Mesenchymal stem cell (in vitro differentiated cells and primary cell): ENCODE results near the gene CLCN4.

ENCODE experiments used
- DNase-seq: peaks from one replicate; pipeline ENCODE4 v3.0.0-alpha.2; 2013
- H2AFZ ChIP-seq: one replicate; pipeline ENCODE4 v1.6.1; 2013; ENCODE audit warnings: low read depth, mild to moderate bottlenecking, control low read depth, inconsistent platforms, low read length, moderate library complexity
- H2AK5ac ChIP-seq: 2 replicates; pipeline ENCODE4 v1.6.1; 2013; ENCODE audit warnings: low read length, moderate library complexity, mild to moderate bottlenecking, inconsistent platforms; ENCODE audit not compliant: severe bottlenecking
- H2BK120ac ChIP-seq: one replicate; pipeline ENCODE4 v1.6.1; 2013; ENCODE audit warnings: low read depth, mild to moderate bottlenecking, inconsistent platforms, low read length, moderate library complexity
- H2BK12ac ChIP-seq, 2 experiments: one replicate each; pipeline ENCODE4 v1.6.1; 2013; ENCODE audit warnings: inconsistent platforms in 2 of 2, low read length in 2 of 2, mild to moderate bottlenecking in 2 of 2, moderate library complexity in 2 of 2, control low read depth in 1 of 2
- H2BK15ac ChIP-seq: one replicate; pipeline ENCODE4 v1.6.1; 2013; ENCODE audit warnings: mild to moderate bottlenecking, low read depth, inconsistent platforms; ENCODE audit not compliant: poor library complexity, severe bottlenecking
- H2BK5ac ChIP-seq: 2 replicates; pipeline ENCODE4 v1.6.1; 2013; ENCODE audit warnings: low read depth, mild to moderate bottlenecking, low read length, control low read depth, inconsistent platforms; ENCODE audit not compliant: poor library complexity, severe bottlenecking
- H3K14ac ChIP-seq, 2 experiments: one replicate each; pipeline ENCODE4 v1.6.1; 2013; ENCODE audit warnings: inconsistent platforms in 2 of 2, low read length in 2 of 2, control low read depth in 1 of 2, mild to moderate bottlenecking in 1 of 2, moderate library complexity in 1 of 2
- H3K18ac ChIP-seq, 2 experiments: one replicate each; pipeline ENCODE4 v1.6.1; 2013; ENCODE audit warnings: inconsistent platforms in 2 of 2, low read length in 2 of 2, control low read depth in 1 of 2, low read depth in 1 of 2, mild to moderate bottlenecking in 1 of 2
- H3K23ac ChIP-seq, 2 experiments: one replicate each; pipeline ENCODE4 v1.6.1; 2013; ENCODE audit warnings: inconsistent platforms in 2 of 2, low read length in 2 of 2, mild to moderate bottlenecking in 2 of 2, moderate library complexity in 2 of 2, control low read depth in 1 of 2
- H3K27ac ChIP-seq: 2 replicates; pipeline ENCODE4 v1.5.1; 2013; ENCODE audit warnings: mild to moderate bottlenecking, moderate library complexity, low read length, control low read depth, inconsistent platforms; ENCODE audit not compliant: poor library complexity, severe bottlenecking
- H3K27me3 ChIP-seq, 2 experiments: 2 replicates each; pipeline versions ENCODE4 v1.6.1 to v1.7.0; 2013; ENCODE audit warnings: low read length in 2 of 2, mild to moderate bottlenecking in 2 of 2, moderate library complexity in 2 of 2, control low read depth in 1 of 2, inconsistent platforms in 1 of 2; ENCODE audit not compliant: control insufficient read depth in 1 of 2, insufficient read depth in 1 of 2
- H3K36me3 ChIP-seq, 2 experiments: 2 replicates each; pipeline versions ENCODE4 v1.6.1 to v1.7.0; 2013; ENCODE audit warnings: low read length in 2 of 2, control low read depth in 1 of 2, inconsistent platforms in 1 of 2, low read depth in 1 of 2, mild to moderate bottlenecking in 1 of 2; ENCODE audit not compliant: insufficient read depth in 2 of 2, control insufficient read depth in 1 of 2
- H3K4ac ChIP-seq, 2 experiments: one replicate each; pipeline ENCODE4 v1.6.1; 2013; ENCODE audit warnings: inconsistent platforms in 2 of 2, low read length in 2 of 2, mild to moderate bottlenecking in 2 of 2, moderate library complexity in 2 of 2, control low read depth in 1 of 2, low read depth in 1 of 2
- H3K4me1 ChIP-seq: 2 replicates; pipeline ENCODE4 v1.6.1; 2013; ENCODE audit warnings: low read depth, low read length, control low read depth; ENCODE audit not compliant: control insufficient read depth, insufficient read depth
- H3K4me2 ChIP-seq: 2 replicates; pipeline ENCODE4 v1.6.1; 2013; ENCODE audit warnings: low read length, mild to moderate bottlenecking, inconsistent platforms; ENCODE audit not compliant: poor library complexity, severe bottlenecking
- H3K4me3 ChIP-seq, 2 experiments: 2 replicates each; pipeline versions ENCODE4 v1.5.1 to v1.7.0; 2013; ENCODE audit warnings: low read length in 2 of 2, mild to moderate bottlenecking in 2 of 2, control low read depth in 1 of 2, low read depth in 1 of 2; ENCODE audit not compliant: insufficient read depth in 1 of 2
- H3K79me1 ChIP-seq: replicated peaks from 2 replicates; pipeline ENCODE4 v1.6.1; 2013; ENCODE audit warnings: mild to moderate bottlenecking, control low read depth, low read length, inconsistent platforms; ENCODE audit not compliant: poor library complexity, severe bottlenecking
- H3K9ac ChIP-seq: 2 replicates; pipeline ENCODE4 v1.7.0; 2013; ENCODE audit warnings: mild to moderate bottlenecking, low read length, moderate library complexity
- H3K9me3 ChIP-seq: 2 replicates; pipeline ENCODE4 v1.7.0; 2013; ENCODE audit warnings: mild to moderate bottlenecking, low read length; ENCODE audit not compliant: control insufficient read depth
- H4K8ac ChIP-seq: one replicate; pipeline ENCODE4 v1.6.1; 2013; ENCODE audit warnings: inconsistent platforms, mild to moderate bottlenecking, low read length, moderate library complexity
- H4K91ac ChIP-seq: one replicate; pipeline ENCODE4 v1.6.1; 2013; ENCODE audit warnings: mild to moderate bottlenecking, low read length, inconsistent platforms
- WGBS: methylation state at CpG from one replicate; pipeline ENCODE4 v1.1.7; 2013; ENCODE audit warnings: mixed read lengths; 5-methylcytosine and 5-hydroxymethylcytosine counted together

The CLCN4 gene

GRCh38 chrX:10189317-10190268 lies 32.8 kb downstream of the CLCN4 start:
- Histone ChIP-seq H3K79me1 (no peaks in the 10 kb centered on the region), H3K23ac (no peak overlapping the region), H3K18ac (no peak overlapping the region), H3K14ac (no peak overlapping the region), H4K91ac (no peak overlapping the region), H3K4me1 (no peaks in the 10 kb centered on the region), H4K8ac (peak overlapping the region; percentile 64), H2BK5ac (no peak overlapping the region), H3K9ac (peak overlapping the region; percentile 34), H2BK15ac (no peak overlapping the region), H2AFZ (no peak overlapping the region), H2BK120ac (no peak overlapping the region), H2BK12ac (no peak overlapping the region), H3K4me3 (no peak overlapping the region), H3K27me3 (peaks cover 0 to 5% of the 10 kb centered on the region in 2 experiments), H3K36me3 (no peaks in the 10 kb centered on the region), H3K27ac (no peak overlapping the region), H3K4me2 (no peak overlapping the region), H2AK5ac (no peak overlapping the region), H3K9me3 (no peaks in the 10 kb centered on the region), H3K4ac (no peak overlapping the region)
- WGBS: 20% methylated on average over 5 of the region's 16 CpGs
- peak; percentile 64 for DNase-seq

GRCh38 chrX:10190367-10190766 lies 33.6 kb downstream of the CLCN4 start:
- peak; percentile 64 for DNase-seq
- WGBS: 15% methylated on average over 2 of the region's 3 CpGs
- H3K4me2 ChIP-seq: no peak overlapping the region

GRCh38 chrX:10193587-10193986 lies 36.8 kb downstream of the CLCN4 start:
- no peak overlapping the region for H3K18ac ChIP-seq
- H3K27me3 ChIP-seq: peaks cover 0 to 5% of the 10 kb centered on the region in 2 experiments
- H2BK120ac ChIP-seq: peak overlapping the region; percentile 19
- no peak for DNase-seq
- H3K4me3 ChIP-seq: no peak overlapping the region
- no peak overlapping the region for H3K14ac ChIP-seq
- no peaks in the 10 kb centered on the region for H3K79me1 ChIP-seq
- H3K9me3 ChIP-seq: peaks cover 6% of the 10 kb centered on the region
- H2BK5ac ChIP-seq: no peak overlapping the region
- no peak overlapping the region for H3K9ac ChIP-seq
- no peak overlapping the region for H4K91ac ChIP-seq
- H3K27ac ChIP-seq: no peak overlapping the region
- H3K4me1 ChIP-seq: no peaks in the 10 kb centered on the region
- H2AK5ac ChIP-seq: no peak overlapping the region
- no peak overlapping the region for H3K4ac ChIP-seq
- H3K36me3 ChIP-seq: no peaks in the 10 kb centered on the region
- H3K4me2 ChIP-seq: no peak overlapping the region
- H2AFZ ChIP-seq: no peak overlapping the region
- no peak overlapping the region for H2BK12ac ChIP-seq
- no peak overlapping the region for H2BK15ac ChIP-seq
- no peak overlapping the region for H3K23ac ChIP-seq
- H4K8ac ChIP-seq: no peak overlapping the region

More at GRCh38 chrX:10190367-10190766, 33.6 kb downstream of the CLCN4 start:
- no peak overlapping the region for H2AFZ ChIP-seq
- H3K4me1 ChIP-seq: no peaks in the 10 kb centered on the region
- no peak overlapping the region for H2BK120ac ChIP-seq
- H2BK15ac ChIP-seq: no peak overlapping the region
- H4K8ac ChIP-seq: no peak overlapping the region
- peaks cover 0 to 5% of the 10 kb centered on the region in 2 experiments for H3K27me3 ChIP-seq
- H2BK12ac ChIP-seq: no peak overlapping the region
- no peak overlapping the region for H3K14ac ChIP-seq
- no peak overlapping the region for H2AK5ac ChIP-seq
- H3K4me3 ChIP-seq: no peak overlapping the region
- no peak overlapping the region for H3K27ac ChIP-seq
- H3K9ac ChIP-seq: peak overlapping the region; percentile 35
- H3K36me3 ChIP-seq: no peaks in the 10 kb centered on the region
- H2BK5ac ChIP-seq: no peak overlapping the region
- H3K9me3 ChIP-seq: no peaks in the 10 kb centered on the region
- H3K23ac ChIP-seq: no peak overlapping the region
- H3K79me1 ChIP-seq: no peaks in the 10 kb centered on the region
- H3K4ac ChIP-seq: no peak overlapping the region
- H3K18ac ChIP-seq: no peak overlapping the region
- no peak overlapping the region for H4K91ac ChIP-seq

GRCh38 chrX:10195425-10195824 lies 38.6 kb downstream of the CLCN4 start:
- H3K9ac ChIP-seq: no peak overlapping the region
- H3K27me3 ChIP-seq: peaks cover 0 to 10% of the 10 kb centered on the region in 2 experiments
- no peak for DNase-seq
- no peak overlapping the region for H2BK120ac ChIP-seq
- no peak overlapping the region for H2BK15ac ChIP-seq
- no peaks in the 10 kb centered on the region for H3K36me3 ChIP-seq
- no peak overlapping the region for H2BK12ac ChIP-seq
- H3K14ac ChIP-seq: no peak overlapping the region
- peaks cover 2% of the 10 kb centered on the region for H3K4me1 ChIP-seq
- H3K79me1 ChIP-seq: no peaks in the 10 kb centered on the region
- H3K4me3 ChIP-seq: no peak overlapping the region
- no peak overlapping the region for H2AFZ ChIP-seq
- no peak overlapping the region for H3K4ac ChIP-seq
- H2BK5ac ChIP-seq: no peak overlapping the region
- no peak overlapping the region for H3K27ac ChIP-seq
- peaks cover 6% of the 10 kb centered on the region for H3K9me3 ChIP-seq
- WGBS: 100% methylated on average over 4 of the region's 4 CpGs
- no peak overlapping the region for H2AK5ac ChIP-seq
- H3K18ac ChIP-seq: no peak overlapping the region
- no peak overlapping the region for H4K91ac ChIP-seq
- no peak overlapping the region for H3K23ac ChIP-seq
- H4K8ac ChIP-seq: no peak overlapping the region
- no peak overlapping the region for H3K4me2 ChIP-seq
